Left ventricle myocardium superior (tissue), 1 donor: Measurements from ENCODE around the gene C19orf85. TPM values are rescaled to one million over a fixed set of nuclear protein-coding genes. Genes with fewer than 3 reads are reported as not detected.
"Not testable (repeated sequence)": the region's sequence is repeated elsewhere in the genome, so short reads cannot be mapped to it uniquely, and the experiment has no call there.

Experiments
- ATAC-seq: fragments of 200-7000 bp; cut with Tn5 transposase; one replicate; pipeline ENCODE4 v1.9.1; 2020; ENCODE audit warnings: mild to moderate bottlenecking, moderate library complexity
- DNase-seq: peaks from one replicate; pipeline ENCODE4 v3.0.0-alpha.2; 2020
- intact Hi-C: fragments of 100-400 bp; cut with micrococcal nuclease; formaldehyde crosslinking; loops from one replicate; pipeline ENCODE4 v1.11.0; 2022
- total RNA-seq: library from RNA; stranded (reverse); fragmentation: NEBNext Ultra II Directional; extraction: Animal tissue kit (Norgen Biotek cat#: 25700); gene quantifications from one replicate; pipeline ENCODE4 v1.2.1, GENCODE V29; 2021
- donor health status: DM: no; HTN: yes; CAD: no; lungs with severe emphysema.

C19orf85 gene
- total RNA-seq, 1 donor from 2014 or later = not detected

GRCh38 chr19:55424518-55424917, 40.0 kb downstream of the C19orf85 start:
- intact Hi-C loops = no loop called here
- ATAC-seq = no peak
- no peak for DNase-seq

DNA sequence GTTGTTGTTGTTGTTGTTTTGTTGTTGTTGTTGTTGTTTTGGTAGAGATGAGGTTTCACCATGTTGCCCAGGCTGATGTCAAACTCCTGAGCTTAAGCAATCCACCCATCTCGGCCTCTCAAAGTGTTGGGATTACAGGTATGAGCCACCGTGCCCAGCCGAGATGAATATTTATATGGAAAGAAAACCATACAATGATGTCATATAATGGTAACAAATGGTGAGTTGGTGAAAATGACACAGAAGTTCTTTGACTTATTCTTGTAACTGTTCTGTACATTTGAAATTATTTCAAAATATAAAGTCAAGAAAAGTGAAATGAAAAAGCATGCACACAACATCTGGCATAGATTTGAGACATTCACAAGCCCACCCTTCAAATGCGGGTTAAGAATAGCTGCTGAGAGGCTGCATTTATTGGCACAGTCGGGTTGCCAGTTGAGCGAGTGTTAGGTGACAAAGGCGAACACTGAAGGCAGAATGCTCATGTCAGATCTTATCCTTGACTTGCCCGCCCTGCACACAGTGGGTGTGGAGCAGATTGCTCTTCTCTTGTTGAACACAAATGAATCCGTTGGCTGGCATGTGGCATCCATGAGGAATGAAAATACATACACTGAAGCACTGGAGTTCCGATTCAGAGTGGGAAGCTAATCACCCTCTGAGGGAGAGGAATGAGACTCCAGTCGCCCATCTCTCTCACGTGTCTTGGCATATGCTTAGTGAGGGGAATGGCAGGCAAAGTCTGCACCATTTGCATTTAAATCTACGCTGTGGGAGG, 41.1 kb downstream of the C19orf85 start:
- ATAC-seq = no peak
- DNase-seq = no peak
- intact Hi-C loops = no loop called here

DNA sequence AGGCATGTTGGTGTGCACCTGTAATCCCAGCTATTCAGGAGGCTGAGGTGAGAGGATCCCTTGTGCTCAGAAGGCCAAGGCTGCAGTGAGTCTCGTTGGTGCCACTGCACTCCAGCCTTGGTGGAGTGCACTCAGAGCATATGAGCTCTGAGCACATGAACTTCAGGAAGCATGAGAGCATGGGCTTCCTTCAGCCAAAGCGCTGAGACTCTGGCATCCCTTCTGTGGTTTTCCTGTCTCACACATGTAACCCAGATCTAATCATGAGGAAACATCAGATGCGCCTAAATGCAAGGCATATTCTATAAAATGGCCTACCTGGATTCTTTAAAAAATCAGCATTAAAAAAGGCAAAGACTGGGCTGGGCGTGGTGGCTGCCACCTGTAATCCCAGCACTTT, 43.3 kb downstream of the C19orf85 start:
- DNase-seq, ATAC-seq, intact Hi-C loops: not testable (repeated sequence)

DNA sequence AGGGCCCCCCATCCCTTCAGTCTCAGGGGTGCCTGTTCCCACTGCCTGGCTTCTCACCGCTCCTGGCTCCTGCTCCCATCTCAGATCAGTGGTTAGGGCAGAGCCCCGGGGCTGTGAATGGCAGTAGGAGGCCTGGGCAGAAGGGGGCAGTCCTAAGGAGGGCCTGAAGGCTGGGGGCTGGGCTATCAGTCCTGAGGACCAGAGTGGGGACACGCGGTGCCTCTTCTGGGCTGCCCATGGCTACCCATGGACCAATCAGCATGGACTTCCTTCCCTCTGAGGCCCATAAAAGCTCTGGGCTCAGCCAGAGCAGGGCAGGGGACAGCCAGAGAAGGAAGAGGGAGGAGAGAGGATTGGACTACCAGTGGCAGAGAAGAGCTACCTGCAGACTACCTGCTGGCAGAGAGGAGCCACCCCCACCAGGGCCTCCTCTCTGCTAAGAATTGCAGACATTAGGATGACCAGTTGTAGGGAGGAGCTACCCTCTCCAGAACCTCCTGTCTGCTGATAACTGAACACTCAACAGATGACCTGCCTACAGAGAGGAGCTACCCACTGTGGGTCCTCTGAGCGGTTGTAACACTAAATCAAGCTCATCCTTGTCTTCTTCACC, 44.8 kb downstream of the C19orf85 start:
- ATAC-seq (no peak), DNase-seq (no peak)
- intact Hi-C loops = no loop called here

DNA sequence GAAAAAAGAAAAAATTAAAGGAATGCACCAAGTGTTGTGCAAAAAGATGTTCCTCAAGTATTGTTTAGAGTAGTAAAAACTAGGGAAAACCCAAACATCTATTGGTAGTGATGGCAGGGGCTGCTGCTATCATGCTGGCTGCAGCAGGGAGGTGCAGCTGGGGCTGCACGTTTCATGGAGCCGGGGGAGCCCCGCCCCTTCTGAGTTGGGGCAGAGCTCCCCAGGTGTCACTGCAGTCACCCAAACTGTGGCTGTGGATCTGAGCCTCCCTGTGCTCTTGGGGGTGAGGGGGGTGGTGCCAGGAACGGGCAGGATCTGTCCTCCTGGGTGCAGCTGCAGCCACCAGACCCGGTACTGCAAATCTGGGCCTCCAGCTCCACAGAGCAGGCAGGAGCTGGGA, 45.4 kb downstream of the C19orf85 start:
- ATAC-seq = no peak
- no peak for DNase-seq
- intact Hi-C loops = no loop called here

GRCh38 chr19:55418185-55418584, 46.4 kb downstream of the C19orf85 start:
- peak; percentile 85 for ATAC-seq
- intact Hi-C loops = no loop called here
- no peak for DNase-seq

Other genes starting within 250 kb of the C19orf85 start
- 1.9 TPM for gene TMEM86B, start 236.0 kb downstream of the C19orf85 start, total RNA-seq
- gene PPP6R1, start 205.7 kb downstream of the C19orf85 start, total RNA-seq = 39.2 TPM
- gene HSPBP1, start 184.6 kb downstream of the C19orf85 start, total RNA-seq = 28.6 TPM
- gene BRSK1, start 180.8 kb downstream of the C19orf85 start, total RNA-seq = 1.9 TPM
- 1.2 TPM for gene TMEM150B, start 139.4 kb downstream of the C19orf85 start, total RNA-seq
- gene KMT5C, start 124.9 kb downstream of the C19orf85 start, total RNA-seq = 7.2 TPM
- not detected for gene COX6B2, start 110.0 kb downstream of the C19orf85 start, total RNA-seq
- gene GARIN5B, start 101.5 kb downstream of the C19orf85 start, total RNA-seq = not detected
- not detected for gene IL11, start 94.3 kb downstream of the C19orf85 start, total RNA-seq
- gene TMEM190, start 87.9 kb downstream of the C19orf85 start, total RNA-seq = not detected
- 0.25 TPM for gene TMEM238, start 80.5 kb downstream of the C19orf85 start, total RNA-seq
- gene RPL28, start 78.8 kb downstream of the C19orf85 start, total RNA-seq = 557 TPM
- 24.5 TPM for gene UBE2S, start 57.0 kb downstream of the C19orf85 start, total RNA-seq
- not detected for gene SHISA7, start 21.5 kb downstream of the C19orf85 start, total RNA-seq
- 58.5 TPM for gene ISOC2, start 3.1 kb downstream of the C19orf85 start, total RNA-seq
- gene ZNF628, start 11.9 kb upstream of the C19orf85 start, total RNA-seq = 6.4 TPM
- 6.0 TPM for gene NAT14, start 20.4 kb upstream of the C19orf85 start, total RNA-seq
- 2.7 TPM for gene SSC5D, start 23.7 kb upstream of the C19orf85 start, total RNA-seq
- gene SBK2, start 72.4 kb upstream of the C19orf85 start, total RNA-seq = 15.2 TPM
- gene SBK3, start 80.8 kb upstream of the C19orf85 start, total RNA-seq = 16.6 TPM
- gene ZNF579, start 116.1 kb upstream of the C19orf85 start, total RNA-seq = 14.7 TPM
- gene FIZ1, start 134.8 kb upstream of the C19orf85 start, total RNA-seq = 16.3 TPM
- gene ZNF524, start 135.5 kb upstream of the C19orf85 start, total RNA-seq = 17.0 TPM
- gene ZNF865, start 140.9 kb upstream of the C19orf85 start, total RNA-seq = 21.8 TPM
- 13.4 TPM for gene ZNF784, start 159.8 kb upstream of the C19orf85 start, total RNA-seq
- gene ZNF580, start 176.3 kb upstream of the C19orf85 start, total RNA-seq = 12.3 TPM
- gene ZNF581, start 178.9 kb upstream of the C19orf85 start, total RNA-seq = 9.4 TPM
- gene CCDC106, start 183.5 kb upstream of the C19orf85 start, total RNA-seq = 16.8 TPM
- gene U2AF2, start 190.3 kb upstream of the C19orf85 start, total RNA-seq = 79.9 TPM
- gene EPN1, start 210.5 kb upstream of the C19orf85 start, total RNA-seq = 250 TPM